Thyroid gland (tissue), 4 donors: ENCODE results near the gene ZP4.

Experiments used
- CTCF ChIP-seq, 6 experiments: fragments of 200-600 bp in 3 of 6; fragments of 450-650 bp in 3 of 6; sonication (generic) in 3 of 6; IDR thresholded peaks; one replicate each; pipeline ENCODE4 v1.5.1; 2016 to 2019; ENCODE audit warnings: antibody characterized with exemption in 6 of 6, mild to moderate bottlenecking in 2 of 6, inconsistent platforms in 1 of 6, moderate library complexity in 1 of 6
- POLR2A ChIP-seq, 2 donors: fragments of 450-650 bp; IDR thresholded peaks; one replicate each; pipeline ENCODE4 v1.6.1; 2017; ENCODE audit warnings: antibody characterized with exemption in 2 of 2, mild to moderate bottlenecking in 2 of 2, moderate library complexity in 1 of 2

GRCh38 chr1:237890416-237890815 is 306 bp downstream of the ZP4 start:
- TF ChIP-seq CTCF (IDR thresholded peaks at IDR 0.05) (no peak), POLR2A (IDR thresholded peaks at IDR 0.05) (no peak)
